OCI-LY3 (cell line): Measurements from ENCODE around the gene MT1G.

ENCODE experiments used
- CTCF ChIP-seq: fragments of 200-600, 300-600 bp; sonication (generic); IDR thresholded peaks from 2 replicates; pipeline ENCODE4 v1.5.1; 2014; ENCODE audit warnings: antibody characterized with exemption, low read length, low read depth
- EZH2phosphoT487 ChIP-seq: fragments of 200-600 bp; shearing (Covaris generic); IDR thresholded peaks from 2 replicates; pipeline ENCODE4 v1.6.1; 2018; ENCODE audit warnings: antibody characterized with exemption, mixed run types, low read depth

- TF ChIP-seq CTCF = no peak
- no peak for TF ChIP-seq EZH2phosphoT487
Measured at GRCh38 chr16:56709443-56710040, 41.7 kb upstream of the MT1G start.
